ENCODE data around the gene ARRB1. TPM values are rescaled to one million over a fixed set of nuclear protein-coding genes. Genes with fewer than 3 reads are reported as not detected.

The ARRB1 gene
- total RNA-seq, 1 donor from 2014 or later: 55.4 TPM

- no peak for DNase-seq
These were observed 104.7 kb downstream of the ARRB1 start for GRCh38 chr11:75246671-75247350.

- no peak for DNase-seq
These were observed 105.3 kb downstream of the ARRB1 start for GRCh38 chr11:75246006-75246670.

GRCh38 chr11:75245356-75246005 lies 106.0 kb downstream of the ARRB1 start:
- no peak for DNase-seq

- no peak for DNase-seq
These were observed 107.2 kb downstream of the ARRB1 start for GRCh38 chr11:75244052-75244814.

- no peak for DNase-seq
These were observed 108.5 kb downstream of the ARRB1 start for GRCh38 chr11:75242722-75243600.

GRCh38 chr11:75241906-75242644 lies 109.4 kb downstream of the ARRB1 start:
- DNase-seq: no peak

- DNase-seq: peak; percentile 78
These were observed 110.2 kb downstream of the ARRB1 start for GRCh38 chr11:75241036-75241905.

- no peak for DNase-seq
These were observed 111.0 kb downstream of the ARRB1 start, which contains the start of gene TPBGL for GRCh38 chr11:75240311-75241035. Gene TPBGL (plus strand): TSS chr11:75240774. CDS start chr11:75241050, 276 bp downstream.

- no peak for DNase-seq
These were observed 111.8 kb downstream of the ARRB1 start for GRCh38 chr11:75239531-75240290.

- DNase-seq: no peak
These were observed 112.6 kb downstream of the ARRB1 start for GRCh38 chr11:75238595-75239440.

- no peak for DNase-seq
These were observed 114.4 kb downstream of the ARRB1 start for GRCh38 chr11:75237050-75237449.

- DNase-seq: no peak
These were observed 115.4 kb downstream of the ARRB1 start for GRCh38 chr11:75236062-75236461.

- no peak for DNase-seq
These were observed 117.7 kb downstream of the ARRB1 start for GRCh38 chr11:75233754-75234172.

GRCh38 chr11:75230621-75231020 lies 120.8 kb downstream of the ARRB1 start:
- DNase-seq: no peak

- no peak for DNase-seq
These were observed 122.0 kb downstream of the ARRB1 start for GRCh38 chr11:75229466-75229865.

GRCh38 chr11:75225794-75226193 lies 125.7 kb downstream of the ARRB1 start:
- no peak for DNase-seq

- DNase-seq: no peak
These were observed 127.4 kb downstream of the ARRB1 start for GRCh38 chr11:75223954-75224643.

Data from occipital lobe (tissue), 2 donors.